Small intestine (tissue), 7 donors: ENCODE data around the gene HIVEP1. TPM values are rescaled to one million over a fixed set of nuclear protein-coding genes. Genes with fewer than 3 reads are reported as not detected.

ENCODE experiments used
- DNase-seq, 2 donors: peaks; one replicate each; pipeline versions ENCODE4 v3.0.0 to v3.0.0-alpha.2; 2013
- FAIRE-seq: peaks from 2 replicates; lab custom pipeline; 2012; peaks lifted over from hg19 to GRCh38; lab: Jason Lieb, UNC
- H3K27ac ChIP-seq, 3 donors: one replicate each; pipeline ENCODE4 v1.5.1; 2013; ENCODE audit warnings: low read length in 2 of 3, mild to moderate bottlenecking in 2 of 3, control low read depth in 1 of 3, inconsistent platforms in 1 of 3, low read depth in 1 of 3, moderate library complexity in 1 of 3
- H3K27me3 ChIP-seq, 3 donors: one replicate each; pipeline ENCODE4 v1.6.1; 2013; ENCODE audit warnings: low read length in 3 of 3, inconsistent platforms in 1 of 3; ENCODE audit not compliant: control insufficient read depth in 3 of 3, insufficient read depth in 3 of 3
- H3K36me3 ChIP-seq, 3 donors: one replicate each; pipeline ENCODE4 v1.6.1; 2013; ENCODE audit warnings: low read length in 3 of 3, inconsistent platforms in 1 of 3, low read depth in 1 of 3, mild to moderate bottlenecking in 1 of 3, moderate library complexity in 1 of 3; ENCODE audit not compliant: control insufficient read depth in 3 of 3, insufficient read depth in 2 of 3
- H3K4me1 ChIP-seq, 3 donors: one replicate each; pipeline ENCODE4 v1.6.1; 2013; ENCODE audit warnings: low read length in 2 of 3, inconsistent platforms in 1 of 3, low read depth in 1 of 3, mild to moderate bottlenecking in 1 of 3, moderate library complexity in 1 of 3; ENCODE audit not compliant: control insufficient read depth in 3 of 3, insufficient read depth in 2 of 3
- H3K4me3 ChIP-seq, 3 donors: one replicate each; pipeline ENCODE4 v1.5.1; 2013; ENCODE audit warnings: low read length in 3 of 3, control low read depth in 1 of 3, inconsistent platforms in 1 of 3, low read depth in 1 of 3, mild to moderate bottlenecking in 1 of 3, moderate library complexity in 1 of 3
- H3K9me3 ChIP-seq, 2 donors: one replicate each; pipeline ENCODE4 v1.6.1; 2013; ENCODE audit warnings: low read depth in 1 of 2, low read length in 1 of 2; ENCODE audit not compliant: control insufficient read depth in 2 of 2, insufficient read depth in 1 of 2
- WGBS, 3 donors: extraction: QIAGEN DNeasy Blood & Tissue Kit; methylation state at CpG; one replicate each; pipeline ENCODE4 v1.1.7; 2013; 5-methylcytosine and 5-hydroxymethylcytosine counted together
- polyA plus RNA-seq, 4 donors: library from polyadenylated mRNA; stranded (reverse) in 3 of 4; unstranded in 1 of 4; fragments of 200-250 nt in 3 of 4; fragments of 120-200 nt in 1 of 4; gene quantifications; one replicate each; pipeline versions ENCODE4 v1.2.1 to v1.2.3, GENCODE V29; 2013
- donor health status: healthy with polysubstance abuse.
- donor health status: control.
- donor health status: control.
- donor health status: Bipolar disorder and iron deficiency.
- donor health status: healthy.

HIVEP1 gene
- polyA plus RNA-seq, 4 donors = 4.9 to 25.4 (median 6.4) TPM

DNA sequence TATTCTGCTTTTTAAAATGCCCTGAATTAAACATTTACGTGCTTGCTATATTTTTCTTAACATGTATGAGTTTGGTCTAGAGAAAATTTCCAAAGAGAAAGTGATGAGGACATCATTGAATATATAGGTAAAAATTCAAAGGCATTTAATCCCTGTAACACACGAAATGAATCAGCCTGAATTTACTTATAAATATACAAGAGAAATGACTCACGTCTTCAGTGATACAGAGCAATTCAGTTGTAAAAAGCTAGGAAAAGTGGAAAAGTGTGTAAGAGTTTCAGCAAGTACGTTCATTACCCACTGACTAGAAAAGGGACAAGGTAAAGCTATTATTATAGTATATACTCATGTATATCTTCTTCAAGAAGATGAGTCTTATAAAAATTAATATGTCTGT is 124.8 kb downstream of the HIVEP1 start:
- Histone ChIP-seq H3K27me3 (no peaks in the 10 kb centered on the region), H3K4me3 (no peak overlapping the region), H3K36me3 (peaks cover 2 to 29% (median 6%) of the 10 kb centered on the region in 3 donors), H3K27ac (no peak overlapping the region), H3K9me3 (peaks cover 0 to 22% of the 10 kb centered on the region in 2 donors), H3K4me1 (no peaks in the 10 kb centered on the region)
- FAIRE-seq = no peak
- 76 to 87% (median 86%) methylated on average over 4 of the region's 4 CpGs for WGBS, 3 donors
- no peak for DNase-seq

DNA sequence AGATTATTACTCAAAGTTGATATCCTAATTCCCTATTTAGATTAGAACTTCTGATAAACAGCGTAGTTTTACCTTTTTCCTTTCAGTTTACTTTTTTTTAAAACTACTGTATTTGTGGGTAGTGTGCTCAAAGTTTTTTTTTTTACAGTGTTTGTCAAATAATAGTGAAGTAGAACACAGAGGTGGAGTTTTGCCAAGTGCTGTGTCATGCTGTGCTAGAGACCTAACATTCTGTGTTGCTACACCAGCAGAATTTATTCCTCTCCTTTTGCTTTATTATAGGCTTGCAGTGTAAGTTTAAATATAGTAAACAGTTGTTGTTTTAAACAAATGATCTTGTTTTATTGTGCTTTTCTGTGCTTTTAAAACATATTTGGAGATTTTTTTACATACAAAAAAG is 125.4 kb downstream of the HIVEP1 start:
- DNase-seq (no peak), FAIRE-seq (no peak)
- 86 to 95% (median 87%) methylated on average over 1 of the region's 1 CpG for WGBS, 3 donors
- no peak overlapping the region for H3K27ac ChIP-seq
- peaks cover 2 to 29% (median 6%) of the 10 kb centered on the region in 3 donors for H3K36me3 ChIP-seq
- no peaks in the 10 kb centered on the region for H3K4me1 ChIP-seq
- peaks cover 0 to 22% of the 10 kb centered on the region in 2 donors for H3K9me3 ChIP-seq
- H3K27me3 ChIP-seq = no peaks in the 10 kb centered on the region
- H3K4me3 ChIP-seq = no peak overlapping the region

DNA sequence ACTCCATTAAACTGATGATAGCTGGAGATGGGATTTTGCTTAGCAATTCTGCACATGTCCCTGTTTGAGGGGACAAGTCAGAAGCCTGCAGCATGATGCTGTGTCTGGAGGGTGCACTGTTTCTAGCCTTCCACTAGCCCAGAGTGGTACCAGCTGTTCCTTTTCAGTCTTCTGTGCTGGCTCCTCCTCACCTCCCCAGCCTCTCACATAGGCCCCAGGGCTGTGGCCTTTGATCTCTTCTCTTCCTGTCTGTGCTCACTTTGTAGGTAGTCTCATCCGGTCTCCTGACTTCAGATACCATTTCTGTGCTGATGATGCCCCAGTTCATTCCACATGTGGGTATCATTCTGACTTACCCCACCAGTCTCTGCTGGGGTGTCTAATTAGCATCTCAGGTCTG is 126.3 kb downstream of the HIVEP1 start:
- Histone ChIP-seq H3K27me3 (no peaks in the 10 kb centered on the region), H3K4me1 (no peaks in the 10 kb centered on the region), H3K4me3 (no peak overlapping the region), H3K9me3 (peaks cover 0 to 22% of the 10 kb centered on the region in 2 donors), H3K27ac (no peak overlapping the region), H3K36me3 (peaks cover 2 to 29% (median 6%) of the 10 kb centered on the region in 3 donors)
- DNase-seq (no peak), FAIRE-seq (no peak)
- 81 to 100% (median 91%) methylated on average over 1 of the region's 1 CpG for WGBS, 3 donors

DNA sequence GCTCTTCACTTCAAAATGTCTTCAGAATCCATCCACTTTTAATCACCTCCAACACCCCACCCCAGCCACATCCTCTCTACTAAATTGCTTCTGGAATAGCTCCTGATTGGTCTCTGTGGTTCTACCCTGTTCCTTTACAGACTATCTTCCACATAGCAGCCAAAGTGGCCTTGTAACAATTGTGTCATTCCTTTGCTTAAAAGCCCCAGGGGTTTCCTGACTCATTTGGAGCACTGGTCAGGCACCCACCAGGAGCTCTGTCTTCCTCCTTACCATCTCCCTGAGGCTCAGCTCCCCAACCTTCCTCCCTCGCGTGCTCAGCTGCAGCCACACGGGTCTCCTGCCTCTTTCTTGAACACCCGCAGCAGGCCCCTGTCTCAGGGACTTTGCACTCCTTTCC is 126.8 kb downstream of the HIVEP1 start:
- H3K9me3 ChIP-seq = peaks cover 0 to 22% of the 10 kb centered on the region in 2 donors
- no peak overlapping the region for H3K4me3 ChIP-seq
- H3K4me1 ChIP-seq = no peaks in the 10 kb centered on the region
- no peak for FAIRE-seq
- WGBS, 3 donors = 93 to 99% (median 96%) methylated on average over 4 of the region's 4 CpGs
- no peak overlapping the region for H3K27ac ChIP-seq
- peaks cover 2 to 26% (median 6%) of the 10 kb centered on the region in 3 donors for H3K36me3 ChIP-seq
- no peaks in the 10 kb centered on the region for H3K27me3 ChIP-seq
- DNase-seq = no peak

DNA sequence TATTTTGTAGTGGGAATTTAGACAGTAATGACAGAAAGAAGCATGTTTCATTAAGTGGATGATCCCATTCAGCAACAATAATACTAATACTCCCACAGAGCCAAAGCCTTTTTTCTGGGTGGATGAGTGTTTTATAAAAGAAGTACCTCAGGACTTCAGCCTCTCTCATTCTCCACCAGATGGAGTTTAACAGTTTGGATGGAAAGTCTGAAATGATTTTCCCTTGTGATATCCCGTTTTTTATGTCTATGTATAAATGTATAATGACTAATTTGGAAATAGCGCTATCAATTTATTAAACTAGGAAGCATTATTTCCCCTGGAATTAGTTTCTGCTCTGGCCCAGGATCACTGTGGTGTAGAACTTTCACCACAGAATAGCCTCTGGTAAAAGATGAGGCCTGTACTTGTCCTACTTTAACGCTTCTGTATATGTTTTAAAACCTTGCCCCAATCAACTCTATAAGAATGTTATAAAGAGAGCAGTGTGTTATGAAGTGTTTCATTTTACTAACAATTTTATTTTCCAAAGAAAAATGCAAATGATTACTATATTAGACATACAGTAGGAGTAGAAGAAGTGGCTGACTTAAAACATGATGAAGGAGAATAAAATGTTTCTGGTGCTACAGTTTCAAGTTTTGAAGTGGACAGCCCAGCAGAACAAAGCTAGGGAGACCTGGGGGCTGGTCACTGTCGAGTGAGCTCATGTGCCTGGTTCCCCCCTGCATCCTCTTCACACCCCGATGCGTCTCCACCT is 135.6 kb downstream of the HIVEP1 start:
- no peak overlapping the region for H3K4me3 ChIP-seq
- DNase-seq (no peak), FAIRE-seq (no peak)
- no peaks in the 10 kb centered on the region for H3K4me1 ChIP-seq
- WGBS, 3 donors = 85 to 88% (median 85%) methylated on average over 6 of the region's 6 CpGs
- H3K27ac ChIP-seq = no peak overlapping the region
- H3K9me3 ChIP-seq = no peaks in the 10 kb centered on the region
- H3K36me3 ChIP-seq = peaks cover 0 to 3% (median 0%) of the 10 kb centered on the region in 3 donors
- H3K27me3 ChIP-seq = no peaks in the 10 kb centered on the region

DNA sequence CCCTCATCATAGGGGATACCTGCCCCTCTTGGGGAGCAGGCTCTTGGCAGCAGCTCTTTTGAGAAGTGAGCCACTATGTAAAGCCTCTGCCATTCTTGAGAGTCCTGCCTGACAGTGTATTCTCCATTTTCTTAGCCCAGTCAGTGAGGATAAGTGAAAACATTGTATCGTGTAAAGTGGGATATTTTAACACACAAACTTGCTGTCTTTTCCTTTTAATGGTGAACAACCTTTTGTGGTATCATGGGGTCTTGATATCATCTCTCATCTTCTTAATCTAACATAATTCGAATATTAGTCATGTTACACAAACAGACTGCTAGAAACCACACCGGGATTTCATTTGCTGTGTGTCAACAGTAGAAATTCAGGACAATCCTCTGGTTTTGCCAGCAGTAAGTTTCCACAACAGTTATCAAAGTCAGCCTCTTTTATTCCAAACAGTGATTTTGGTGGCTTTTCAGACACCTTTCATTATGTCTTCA is 136.2 kb downstream of the HIVEP1 start:
- FAIRE-seq (no peak), DNase-seq (no peak)
- Histone ChIP-seq H3K4me1 (no peaks in the 10 kb centered on the region), H3K4me3 (no peak overlapping the region), H3K36me3 (peaks cover 0 to 3% (median 0%) of the 10 kb centered on the region in 3 donors), H3K27me3 (no peaks in the 10 kb centered on the region), H3K9me3 (no peaks in the 10 kb centered on the region), H3K27ac (no peak overlapping the region)
- 73 to 81% (median 77%) methylated on average over 3 of the region's 3 CpGs for WGBS, 3 donors

DNA sequence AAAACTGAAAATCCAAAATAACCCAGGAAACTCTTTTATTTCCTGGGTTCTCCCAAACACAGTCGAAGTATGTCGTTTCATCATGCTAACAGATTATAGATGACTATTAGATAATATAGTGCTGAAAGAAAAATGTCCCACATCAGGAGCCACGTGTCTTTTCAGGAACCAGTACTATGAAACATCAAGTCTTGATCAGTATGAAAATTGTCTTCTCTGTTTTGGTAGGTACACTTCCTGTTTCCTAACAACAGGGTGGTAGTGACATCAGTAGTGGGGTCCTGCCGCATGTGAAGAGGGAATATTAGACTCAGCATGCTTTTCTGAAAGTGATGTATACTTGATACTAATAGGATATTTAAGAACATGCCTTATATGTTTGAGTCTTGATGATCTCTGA is 136.7 kb downstream of the HIVEP1 start:
- no peak overlapping the region for H3K4me3 ChIP-seq
- FAIRE-seq = no peak
- H3K4me1 ChIP-seq = no peaks in the 10 kb centered on the region
- no peaks in the 10 kb centered on the region for H3K9me3 ChIP-seq
- no peak overlapping the region for H3K27ac ChIP-seq
- peaks cover 0 to 3% (median 0%) of the 10 kb centered on the region in 3 donors for H3K36me3 ChIP-seq
- DNase-seq = no peak
- no peaks in the 10 kb centered on the region for H3K27me3 ChIP-seq
- WGBS, 3 donors = 46 to 59% (median 47%) methylated on average over 4 of the region's 4 CpGs

DNA sequence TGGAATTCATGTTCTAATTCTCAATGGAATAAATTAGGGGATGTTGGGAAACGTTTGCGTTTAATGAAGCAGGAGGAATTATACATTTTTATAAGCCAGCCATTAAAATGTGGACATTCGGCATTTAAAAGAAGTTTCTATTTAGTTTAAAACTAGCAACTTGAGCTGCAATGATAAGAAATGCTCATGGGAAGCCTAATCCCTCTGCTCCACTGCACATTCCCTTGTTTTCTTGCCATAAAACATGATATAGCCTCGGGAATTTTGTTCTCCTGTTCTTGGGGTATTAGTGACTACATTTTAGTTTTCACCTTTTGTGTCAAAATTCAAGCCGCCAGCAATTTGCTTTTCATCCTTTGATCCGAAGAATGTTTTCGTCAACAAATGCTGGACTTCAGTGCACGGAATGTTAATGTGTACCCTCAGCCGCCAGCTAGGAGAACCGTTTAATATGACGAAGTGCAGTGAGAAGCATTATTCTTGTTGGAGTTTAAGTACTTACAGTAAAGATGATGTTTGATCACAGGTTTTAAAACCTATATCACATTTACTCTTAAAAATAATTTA is 137.9 kb downstream of the HIVEP1 start:
- WGBS, 3 donors = 83 to 87% (median 84%) methylated on average over 11 of the region's 11 CpGs
- FAIRE-seq (no peak), DNase-seq (no peak)
- Histone ChIP-seq H3K9me3 (no peaks in the 10 kb centered on the region), H3K4me3 (no peak overlapping the region), H3K27me3 (no peaks in the 10 kb centered on the region), H3K4me1 (no peaks in the 10 kb centered on the region), H3K36me3 (peaks cover 0 to 5% (median 0%) of the 10 kb centered on the region in 3 donors), H3K27ac (no peak overlapping the region)
